NCI-H2227 (cell line): Measurements from ENCODE around the gene TRPM1.

Experiments used
- DNase-seq: peaks from one replicate; lab custom pipeline; 2025; ENCODE audit not compliant: unreplicated experiment; lab: John Stamatoyannopoulos, UW

Gene TRPM1

DNA sequence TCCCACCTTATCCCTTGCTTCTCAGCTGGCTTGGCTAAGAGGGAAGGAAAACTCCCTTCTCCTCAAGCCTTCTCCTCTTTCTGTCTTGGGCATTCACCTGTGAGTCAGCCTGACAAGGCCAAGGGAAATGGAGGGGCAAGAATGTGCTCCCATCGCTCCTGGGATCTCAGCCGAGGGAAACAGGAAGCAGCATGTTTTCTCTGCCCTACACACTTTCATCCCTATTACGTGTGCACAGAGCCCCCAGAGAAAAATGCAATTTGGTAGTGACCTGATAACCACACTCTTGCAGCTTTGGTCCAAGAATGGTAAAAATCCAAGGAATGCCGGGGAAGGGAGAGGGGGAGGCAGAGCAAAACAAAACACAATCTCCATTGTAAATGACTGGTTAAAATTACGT is 77.2 kb downstream of the TRPM1 start:
- no peak for DNase-seq

DNA sequence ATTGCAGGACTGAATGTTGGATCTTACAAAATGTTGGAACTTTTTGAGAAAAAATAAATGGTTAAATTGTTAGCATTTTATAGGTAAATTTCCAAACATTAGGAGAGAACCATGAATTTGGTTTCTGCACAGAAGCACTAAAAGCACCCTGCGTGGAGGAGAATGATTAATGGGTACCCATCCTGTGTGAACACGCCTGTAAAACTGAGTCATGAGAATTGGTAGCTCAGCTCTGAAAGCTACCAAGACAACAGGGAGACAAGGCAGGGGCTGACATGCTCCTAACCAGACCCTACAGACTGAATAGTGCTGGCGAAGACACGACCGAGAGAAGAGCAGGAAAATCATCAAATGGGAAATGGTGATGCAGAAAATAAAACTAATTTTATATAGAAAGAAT is 77.7 kb downstream of the TRPM1 start:
- DNase-seq = no peak

DNA sequence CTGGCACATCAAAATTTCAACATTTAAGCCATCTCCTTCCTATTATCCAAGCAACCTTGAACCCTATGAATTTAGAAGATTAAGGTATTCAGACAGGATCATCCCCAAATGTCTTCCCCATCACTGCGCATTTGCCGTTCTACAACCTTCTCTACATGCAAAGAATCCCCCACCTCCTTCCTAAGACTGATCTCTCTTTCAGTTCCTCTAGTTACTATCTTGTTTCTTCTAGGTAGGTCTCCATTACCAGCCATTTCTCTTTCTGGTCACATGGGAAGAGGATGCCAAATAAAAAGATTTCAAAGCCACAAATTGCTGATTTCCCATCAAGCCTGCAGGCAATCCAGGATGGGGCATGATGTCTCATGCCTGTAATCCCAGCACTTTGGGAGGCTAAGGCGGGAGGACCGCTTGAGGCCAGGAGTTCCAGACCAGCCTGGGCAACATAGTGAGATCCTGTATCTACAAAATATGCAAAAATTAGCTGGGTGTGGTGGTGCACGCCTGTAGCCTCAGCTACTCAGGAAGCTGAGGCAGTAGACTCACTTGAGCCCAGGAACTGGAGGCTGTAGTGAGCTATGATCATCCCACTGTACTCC is 80.4 kb downstream of the TRPM1 start:
- no peak for DNase-seq

DNA sequence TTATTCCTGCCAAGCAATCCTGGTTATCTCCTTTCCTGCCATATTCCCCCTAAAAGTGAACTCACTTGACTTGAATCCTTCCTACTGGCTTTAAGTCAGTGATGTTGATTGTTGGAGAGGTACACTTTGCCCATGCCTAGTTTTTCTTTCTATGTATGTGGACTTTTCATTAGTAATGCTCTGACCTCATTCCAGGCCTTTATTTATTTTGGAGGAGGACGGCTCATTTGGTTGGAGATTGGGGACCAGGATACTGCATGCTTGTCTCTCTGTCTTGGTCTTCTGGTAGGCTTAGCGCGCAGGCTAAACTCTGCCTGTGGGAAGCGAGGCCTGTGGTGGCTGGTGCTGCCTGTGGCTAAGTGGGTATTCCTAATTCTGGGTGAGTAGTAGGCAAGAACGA is 81.0 kb downstream of the TRPM1 start:
- DNase-seq = no peak

DNA sequence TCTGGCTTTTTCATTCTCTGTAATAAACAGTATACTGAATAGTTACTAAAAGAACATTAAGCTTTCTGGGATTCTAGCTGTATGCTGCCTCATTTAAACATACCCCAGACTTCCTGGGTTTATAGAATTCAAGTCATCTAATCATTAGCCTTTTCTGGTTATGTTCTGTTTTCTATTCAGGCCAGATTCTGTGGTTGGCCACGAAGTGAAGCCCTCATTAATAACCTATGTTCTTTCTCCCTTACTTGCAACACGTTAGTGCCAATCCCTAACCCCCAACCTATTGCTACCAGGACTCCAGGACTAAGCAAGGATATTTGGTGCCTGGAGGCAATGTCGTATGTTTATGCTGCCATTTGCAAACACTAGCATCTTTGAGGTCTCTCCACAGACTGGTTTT is 81.5 kb downstream of the TRPM1 start:
- DNase-seq = no peak

DNA sequence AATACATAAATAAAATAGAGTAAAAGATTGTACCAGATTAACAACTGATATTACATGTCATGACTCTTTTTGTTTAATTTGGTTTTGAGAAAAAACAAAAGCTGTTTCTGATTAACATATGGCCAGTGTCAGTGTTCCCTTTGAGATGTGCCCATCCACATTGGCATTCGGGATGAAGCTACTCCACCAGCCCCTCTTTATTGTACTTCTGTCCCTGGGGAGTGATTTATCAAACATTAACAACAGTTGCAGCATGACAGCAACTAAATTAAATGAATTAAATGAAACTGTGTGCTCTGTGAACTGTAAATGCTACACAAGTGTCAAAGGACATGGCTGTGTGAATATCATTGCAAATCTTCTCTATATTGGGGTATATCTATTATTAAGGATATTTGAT is 84.2 kb downstream of the TRPM1 start:
- DNase-seq = no peak

DNA sequence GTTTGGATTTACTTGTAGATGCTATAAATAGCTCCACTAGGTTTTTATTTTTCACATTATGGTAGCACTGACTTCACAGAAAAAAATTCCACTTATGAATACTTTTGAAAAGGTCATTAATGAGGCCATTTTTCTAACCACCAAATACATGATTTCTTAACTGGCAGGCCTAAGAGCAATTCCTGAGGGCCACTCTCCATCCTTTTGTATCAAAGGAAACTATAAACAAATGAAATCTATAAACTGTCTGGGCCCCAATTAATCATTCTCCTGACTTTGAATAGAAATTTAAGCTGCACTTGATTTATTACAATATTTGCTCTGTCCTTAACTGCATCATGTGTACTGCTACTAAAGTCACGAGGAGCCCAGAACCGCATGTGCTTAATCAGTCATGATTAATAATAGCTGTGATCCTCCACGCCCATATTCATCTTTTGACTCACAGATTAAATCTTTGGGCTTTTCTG is 85.0 kb downstream of the TRPM1 start:
- no peak for DNase-seq

DNA sequence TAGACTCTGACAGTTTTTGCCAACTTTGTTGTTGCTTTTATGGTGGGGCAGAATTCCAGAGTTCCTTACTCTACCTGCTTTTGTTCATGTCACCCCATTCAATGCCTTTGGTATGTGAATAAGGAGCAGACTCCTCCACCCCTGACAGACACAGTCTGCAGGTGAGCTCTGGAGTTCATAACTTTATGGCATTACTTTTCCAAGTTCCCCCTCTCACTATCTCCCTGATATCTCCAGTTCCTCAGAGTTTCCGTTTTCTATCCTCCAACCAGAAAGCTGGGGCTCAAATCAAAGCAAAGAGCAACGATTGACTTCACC is 87.0 kb downstream of the TRPM1 start:
- DNase-seq = no peak

DNA sequence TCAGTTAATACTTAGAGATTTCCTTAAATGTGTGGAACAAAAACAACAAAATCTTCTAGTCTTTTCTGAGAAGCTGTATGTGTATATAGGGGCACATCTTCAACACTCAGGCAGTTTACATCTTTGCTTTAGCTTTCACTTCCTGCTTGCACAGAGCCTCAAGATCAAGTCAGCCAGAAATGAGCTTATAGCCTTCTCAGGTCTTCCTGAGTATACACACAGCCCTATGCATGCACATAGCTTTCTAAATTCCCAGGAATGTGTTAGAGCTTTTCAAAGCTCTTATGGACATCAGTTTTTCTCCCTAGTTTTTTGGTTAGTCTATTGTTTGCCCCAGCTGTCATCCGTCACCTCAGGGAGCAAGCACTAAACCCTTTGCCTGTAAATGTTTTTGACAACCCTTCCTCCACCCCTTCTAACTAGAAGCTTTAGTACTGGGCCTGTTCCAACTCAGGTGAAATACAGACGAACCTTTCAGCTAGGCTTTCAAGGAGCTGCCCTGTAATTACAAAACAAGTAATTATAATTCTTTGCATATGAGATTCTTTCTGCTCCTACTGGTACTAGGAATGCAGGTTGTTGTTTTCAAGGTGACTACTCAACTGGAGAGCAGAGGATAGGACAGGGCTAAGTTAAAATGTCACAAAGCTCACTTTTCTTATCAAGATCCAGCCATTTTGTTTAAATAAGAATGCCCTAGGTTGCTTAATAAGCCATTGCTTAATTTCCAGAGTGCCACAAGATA is 87.5 kb downstream of the TRPM1 start:
- no peak for DNase-seq

DNA sequence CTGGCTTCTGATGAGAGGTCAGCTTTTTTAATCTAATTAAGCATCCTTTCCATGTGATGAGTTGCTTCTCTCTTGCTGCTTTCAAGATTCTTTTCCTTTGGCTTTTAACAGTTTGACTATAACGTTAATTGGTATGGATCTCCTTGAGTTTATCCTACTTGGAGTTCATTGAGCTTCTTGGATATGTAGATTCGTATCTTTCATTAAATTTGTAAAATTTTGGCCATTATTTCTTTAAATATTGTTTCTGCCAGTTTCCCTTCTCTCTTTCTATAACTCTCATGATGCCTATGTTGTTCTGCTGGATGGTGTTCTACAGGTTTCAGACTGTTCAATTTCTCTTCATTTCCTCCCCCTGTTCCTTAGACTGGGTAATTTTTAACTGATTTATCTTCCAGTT is 89.1 kb downstream of the TRPM1 start:
- DNase-seq = no peak

DNA sequence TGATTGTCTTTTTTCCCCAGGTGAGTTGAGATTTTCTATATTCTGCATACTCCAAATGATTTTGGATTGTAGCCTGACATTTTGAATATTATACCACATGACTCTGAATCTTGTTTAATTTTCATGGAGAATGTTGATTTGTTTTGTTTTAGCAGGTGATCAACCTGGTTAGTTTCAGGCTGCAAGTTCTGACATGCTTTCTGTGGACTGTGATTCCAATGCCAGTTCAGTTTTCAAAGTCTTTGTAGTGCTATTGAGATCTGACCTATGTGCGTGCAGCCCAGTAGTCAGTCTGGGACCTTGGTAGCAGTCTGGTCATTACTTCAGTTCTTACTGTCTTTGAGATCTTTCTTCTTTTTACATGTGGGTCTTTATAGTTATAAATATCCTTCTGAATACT is 91.5 kb downstream of the TRPM1 start:
- DNase-seq = no peak

DNA sequence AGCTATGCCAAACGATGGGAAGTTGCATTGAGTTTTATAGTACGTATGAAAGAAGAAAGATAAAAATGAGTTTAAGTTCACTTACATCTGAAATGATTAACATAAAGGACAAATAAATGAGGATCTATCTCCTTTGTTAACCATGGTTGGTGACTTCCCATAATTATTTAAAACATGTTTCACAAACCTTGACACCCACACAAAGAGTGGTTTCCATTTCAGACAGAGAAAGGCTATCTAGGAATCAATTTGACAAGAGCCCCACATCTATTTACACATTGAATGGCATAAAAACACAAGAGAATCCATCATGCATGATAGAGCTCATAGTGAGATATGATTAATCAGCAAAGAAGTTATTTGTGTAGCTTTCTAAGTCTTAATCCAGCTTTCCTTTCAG is 95.9 kb downstream of the TRPM1 start:
- no peak for DNase-seq

DNA sequence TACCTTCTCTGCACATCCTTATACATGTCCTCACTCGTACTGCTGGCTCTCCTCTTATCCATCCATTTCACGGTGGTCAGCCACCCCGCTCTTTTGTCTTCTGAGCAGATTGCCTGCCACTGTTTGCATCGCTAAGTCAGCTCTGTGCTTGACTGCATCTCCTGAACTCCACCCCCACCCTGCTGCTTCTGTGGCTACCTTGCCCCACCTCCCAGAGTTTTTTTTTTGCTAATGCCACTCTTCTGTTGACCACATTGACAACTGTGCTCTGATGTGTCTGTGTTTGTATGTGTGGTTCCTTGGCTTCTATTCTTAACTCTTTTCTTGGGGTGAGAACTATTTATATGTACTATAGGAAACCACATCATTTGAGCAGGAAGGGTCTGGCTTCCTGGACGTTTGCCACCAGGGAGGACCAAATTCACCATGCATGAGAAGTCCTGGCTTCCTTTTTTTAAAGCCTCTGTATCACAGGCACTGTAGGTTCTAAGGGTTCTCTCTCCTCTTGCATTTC is 97.2 kb downstream of the TRPM1 start:
- peak; percentile 23 for DNase-seq

DNA sequence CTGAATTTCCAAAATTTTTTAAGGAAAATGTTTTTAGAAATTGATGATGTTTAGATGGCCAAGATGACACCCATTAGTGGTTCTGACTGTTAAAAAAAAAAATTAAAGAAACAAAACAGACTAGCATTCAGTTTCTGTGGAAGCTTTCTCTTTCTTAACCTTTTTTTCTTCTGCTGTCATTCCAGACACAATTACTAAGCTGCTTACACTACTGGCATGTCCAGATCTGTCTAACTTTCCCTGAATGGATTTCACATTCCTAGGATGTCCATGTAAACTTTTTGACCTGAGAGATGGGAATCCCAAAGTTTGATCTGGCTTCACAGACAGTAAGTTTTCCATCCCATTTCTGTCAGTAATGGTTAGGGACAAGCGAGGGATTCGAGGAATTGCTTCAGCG is 99.8 kb downstream of the TRPM1 start:
- DNase-seq = no peak

DNA sequence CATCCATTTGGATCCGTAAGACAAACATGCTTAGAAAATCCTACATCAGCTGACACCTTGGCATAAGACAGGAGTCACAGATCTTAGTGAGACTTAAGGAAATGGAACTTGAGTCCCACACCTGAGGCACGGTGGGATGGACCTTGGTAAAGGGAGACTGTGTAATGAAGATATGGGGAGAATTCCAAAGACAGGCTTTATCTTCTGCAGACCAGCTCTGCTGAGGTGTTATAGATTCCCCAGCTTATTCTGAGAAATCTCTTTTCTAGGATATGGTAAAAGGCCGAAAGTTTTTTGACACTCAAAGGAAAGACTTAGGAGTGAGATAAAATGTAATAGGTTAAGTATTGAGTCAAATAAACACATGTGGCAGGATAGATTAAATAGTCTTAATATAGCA is 101.8 kb downstream of the TRPM1 start:
- no peak for DNase-seq

DNA sequence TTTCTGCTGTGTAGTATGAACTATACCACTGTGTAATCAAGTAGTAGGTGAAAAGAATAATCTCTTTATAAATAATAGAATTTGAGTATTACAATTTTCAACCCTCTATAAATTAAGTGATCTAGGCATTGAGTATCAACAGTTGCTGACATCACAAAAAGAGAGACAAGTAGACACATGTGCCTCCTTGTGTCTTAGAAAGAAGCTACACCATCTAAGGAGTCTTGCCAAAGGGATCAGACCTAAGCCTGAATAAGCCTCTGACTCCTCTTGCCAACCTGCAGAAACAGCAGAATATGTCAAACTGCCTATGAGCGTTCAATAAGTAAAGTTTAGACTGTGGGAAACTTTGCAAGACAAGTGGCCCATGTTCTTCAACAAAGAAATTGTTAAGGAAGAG is 104.3 kb downstream of the TRPM1 start:
- no peak for DNase-seq

DNA sequence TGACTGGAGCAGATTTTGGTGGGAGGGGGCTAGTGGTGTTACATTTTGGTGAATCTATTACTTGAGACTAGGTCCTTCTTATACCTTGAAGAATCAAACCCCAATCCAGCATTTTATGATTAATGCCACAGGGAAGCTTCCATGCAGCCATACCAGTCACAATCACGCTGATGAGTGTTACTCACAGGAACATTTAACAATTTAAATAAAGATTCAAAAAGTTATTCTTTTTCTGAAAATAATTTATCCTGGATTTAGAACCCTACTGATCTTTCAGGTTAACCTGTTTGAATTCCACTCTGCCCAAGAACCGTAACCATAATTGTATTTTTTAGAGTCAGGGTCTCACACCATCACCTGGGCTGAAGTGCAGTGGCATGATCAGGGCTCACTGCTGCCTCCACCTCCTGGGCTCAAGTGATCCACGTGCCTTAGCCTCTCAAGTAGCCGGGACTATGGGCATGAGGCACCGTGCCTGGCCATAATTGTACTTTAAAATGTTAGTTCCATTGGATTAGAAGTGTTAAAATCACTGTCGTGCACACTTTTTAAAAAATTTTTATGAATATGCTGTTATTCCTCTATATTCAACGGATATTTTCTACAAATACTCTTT is 109.2 kb downstream of the TRPM1 start:
- no peak for DNase-seq

DNA sequence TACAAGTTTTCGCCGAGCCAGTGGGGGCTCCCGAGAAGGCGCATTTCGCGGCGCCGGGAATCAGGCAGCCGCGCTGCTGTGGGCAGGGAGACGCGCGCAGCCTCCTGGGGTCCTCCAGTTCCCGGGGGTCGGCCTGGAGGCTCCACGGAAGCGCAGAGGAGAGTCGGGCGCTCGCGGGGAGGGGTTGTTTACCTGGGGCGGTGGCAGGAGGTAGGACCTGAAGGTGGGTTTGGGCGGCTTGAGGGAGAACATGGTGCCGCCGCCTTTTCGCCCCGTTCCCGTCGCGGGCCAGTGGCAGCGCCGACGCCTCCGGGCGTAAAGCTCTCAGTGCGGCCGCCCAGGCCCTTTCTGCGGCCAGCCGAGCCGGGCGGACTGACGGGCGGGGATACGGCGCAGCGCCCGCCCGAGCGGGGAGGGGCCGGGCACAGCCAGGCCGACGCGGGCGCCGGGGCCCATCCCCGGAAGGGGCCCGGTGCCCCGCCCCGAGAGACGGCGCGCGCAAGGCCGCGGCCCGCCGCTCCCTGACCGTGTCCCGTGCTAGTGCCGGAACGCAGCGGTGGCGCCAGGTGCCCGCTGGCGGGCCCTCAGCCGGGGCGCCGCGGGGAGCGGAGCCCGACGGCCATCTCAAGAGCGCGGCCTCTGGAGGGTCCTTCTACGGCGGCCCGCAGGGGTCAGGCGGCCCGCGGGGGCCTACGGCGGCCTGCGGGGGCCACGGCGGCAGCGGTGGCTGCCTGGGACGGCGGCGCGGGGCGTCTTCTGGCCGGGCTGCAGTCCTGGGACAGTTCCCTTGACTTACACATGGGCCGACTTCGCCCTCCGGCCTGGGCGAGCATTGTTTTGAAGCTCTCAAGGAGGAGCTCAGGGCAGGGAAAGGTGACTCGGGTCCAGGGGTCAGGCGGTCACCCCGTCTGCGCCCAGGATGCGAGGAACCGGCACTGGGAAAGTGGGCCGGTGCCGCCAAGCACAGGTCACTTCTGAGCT is 110.0 kb downstream of the TRPM1 start, which contains the start of gene MTMR10:
MTMR10 (minus strand) TSS at position 374 of the 981 bp plus-strand sequence; CDS start at position 252, 122 bp downstream.
- DNase-seq = peak; percentile 78

DNA sequence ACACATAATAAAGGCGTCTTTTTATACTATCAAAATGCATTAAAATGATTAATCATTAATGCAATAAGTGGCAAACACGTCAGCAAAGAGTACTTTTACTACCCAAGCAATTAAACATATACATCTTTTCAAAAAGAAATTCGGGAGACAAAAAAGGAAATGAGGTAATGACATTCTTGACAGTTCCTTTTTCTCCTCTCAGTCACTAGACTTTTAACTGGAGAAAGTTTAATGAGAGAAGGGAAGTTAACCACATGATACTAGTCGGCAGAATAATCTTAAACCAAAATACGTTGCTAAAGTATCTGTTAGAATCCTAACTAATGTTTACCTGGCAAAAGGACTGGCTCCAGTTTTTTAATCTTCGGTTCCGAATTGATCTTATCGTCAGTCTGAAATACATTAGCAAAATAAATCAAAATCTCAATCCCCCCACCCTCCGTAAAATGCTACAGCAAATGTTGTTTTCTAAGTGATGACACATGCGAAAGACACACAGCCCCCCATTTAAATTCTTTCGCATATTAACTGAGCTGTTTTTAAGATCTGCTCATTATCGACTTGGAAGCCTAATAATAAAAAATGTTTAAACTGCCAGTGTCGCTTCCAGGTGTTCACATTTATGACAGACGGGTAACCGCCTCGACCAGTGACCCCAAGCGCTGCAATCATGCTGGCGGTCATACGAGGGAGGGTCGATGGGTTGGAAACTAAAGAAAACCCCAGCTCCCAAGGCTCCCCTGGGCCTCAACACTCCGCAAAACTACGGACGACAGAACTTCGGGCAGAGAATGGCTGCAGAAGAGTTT is 110.9 kb downstream of the TRPM1 start:
- DNase-seq = no peak

DNA sequence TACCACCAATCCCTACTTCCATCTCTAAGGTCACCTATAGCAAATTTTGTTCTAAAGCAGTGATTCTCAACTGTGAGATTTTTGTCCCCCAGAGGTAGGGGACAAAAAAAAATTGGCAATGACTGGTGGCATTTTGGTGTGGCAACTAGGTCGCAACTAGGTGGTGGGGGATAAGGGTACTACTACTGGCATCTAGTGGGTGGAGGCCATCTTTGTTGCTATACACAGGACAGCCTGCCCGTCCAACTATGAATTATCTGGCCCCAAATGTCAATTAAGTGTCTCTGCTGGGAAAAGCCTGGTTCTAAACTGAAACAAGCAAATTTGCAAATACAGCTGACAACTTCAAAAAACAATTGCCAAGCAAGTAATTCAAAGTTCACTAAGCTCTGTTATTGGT is 111.5 kb downstream of the TRPM1 start:
- DNase-seq = peak; percentile 1
